Uterus (tissue), 2 donors: Measurements from ENCODE around the gene PTPN14.

Experiments used
- POLR2A ChIP-seq, 2 donors: fragments of 450-650 bp; IDR thresholded peaks; one replicate each; pipeline ENCODE4 v1.6.1; 2016; ENCODE audit warnings: antibody characterized with exemption in 2 of 2, mild to moderate bottlenecking in 1 of 2, moderate library complexity in 1 of 2
- TF ChIP-seq, protein P1 (sequence below), 4 experiments: fragments of 200-600 bp in 2 of 4; fragments of 450-650 bp in 2 of 4; sonication (generic) in 2 of 4; IDR thresholded peaks; one replicate each; pipeline ENCODE4 v1.5.1; 2016 to 2019; ENCODE audit warnings: antibody characterized with exemption in 4 of 4, mild to moderate bottlenecking in 2 of 4, moderate library complexity in 1 of 4

DNA sequence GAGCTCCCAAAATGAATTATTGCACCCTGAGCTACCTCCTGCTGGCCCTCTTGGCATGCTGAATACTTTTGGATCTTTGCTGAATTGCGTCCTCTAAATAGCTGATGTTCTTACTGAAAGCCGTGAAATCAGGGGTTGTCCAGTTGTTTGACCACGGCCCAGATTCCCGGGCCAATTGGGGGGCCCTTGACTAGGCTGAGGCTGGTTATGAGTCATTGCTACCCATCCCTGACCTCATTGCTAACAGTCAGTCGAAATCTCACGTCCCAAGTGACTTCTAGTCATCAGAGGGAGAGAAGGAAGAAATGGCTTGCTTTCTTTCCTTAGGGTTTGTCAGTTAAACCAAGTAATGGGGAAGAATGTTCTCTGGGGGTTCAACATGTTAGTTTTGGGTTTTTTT, 233.0 kb downstream of the PTPN14 start:
- TF ChIP-seq POLR2A (IDR thresholded peaks at IDR 0.05), result no peak
- TF ChIP-seq, protein P1, sequence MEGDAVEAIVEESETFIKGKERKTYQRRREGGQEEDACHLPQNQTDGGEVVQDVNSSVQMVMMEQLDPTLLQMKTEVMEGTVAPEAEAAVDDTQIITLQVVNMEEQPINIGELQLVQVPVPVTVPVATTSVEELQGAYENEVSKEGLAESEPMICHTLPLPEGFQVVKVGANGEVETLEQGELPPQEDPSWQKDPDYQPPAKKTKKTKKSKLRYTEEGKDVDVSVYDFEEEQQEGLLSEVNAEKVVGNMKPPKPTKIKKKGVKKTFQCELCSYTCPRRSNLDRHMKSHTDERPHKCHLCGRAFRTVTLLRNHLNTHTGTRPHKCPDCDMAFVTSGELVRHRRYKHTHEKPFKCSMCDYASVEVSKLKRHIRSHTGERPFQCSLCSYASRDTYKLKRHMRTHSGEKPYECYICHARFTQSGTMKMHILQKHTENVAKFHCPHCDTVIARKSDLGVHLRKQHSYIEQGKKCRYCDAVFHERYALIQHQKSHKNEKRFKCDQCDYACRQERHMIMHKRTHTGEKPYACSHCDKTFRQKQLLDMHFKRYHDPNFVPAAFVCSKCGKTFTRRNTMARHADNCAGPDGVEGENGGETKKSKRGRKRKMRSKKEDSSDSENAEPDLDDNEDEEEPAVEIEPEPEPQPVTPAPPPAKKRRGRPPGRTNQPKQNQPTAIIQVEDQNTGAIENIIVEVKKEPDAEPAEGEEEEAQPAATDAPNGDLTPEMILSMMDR (IDR thresholded peaks at IDR 0.05), result no peak
